DND-41 (cell line): Measurements from ENCODE around the gene CYFIP1.
A peak's percentile ranks its signal among the peaks of the same experiment; 100 is the strongest.
"Not testable (repeated sequence)": the region's sequence is repeated elsewhere in the genome, so short reads cannot be mapped to it uniquely, and the experiment has no call there.

Experiments
- ATAC-seq: fragments of 200-7000 bp; cut with Tn5 transposase; 3 replicates; pipeline ENCODE4 v1.9.1; 2021; ENCODE audit warnings: low read depth; ENCODE audit not compliant: insufficient read depth
- DNase-seq: peaks from one replicate; pipeline ENCODE4 v3.0.0-alpha.2; 2020
- H2AFZ ChIP-seq: 2 replicates; pipeline ENCODE4 v1.6.0; 2012; ENCODE audit warnings: low read depth, low read length
- H3K27ac ChIP-seq: 2 replicates; pipeline ENCODE4 v1.5.1; 2012; ENCODE audit warnings: low read length, inconsistent platforms
- H3K27me3 ChIP-seq: fragments of 200-600 bp; sonication (generic); 2 replicates; pipeline ENCODE4 v1.6.0; 2012; ENCODE audit warnings: low read length, mild to moderate bottlenecking, inconsistent platforms; ENCODE audit not compliant: insufficient read depth, poor library complexity
- H3K36me3 ChIP-seq: 2 replicates; pipeline ENCODE4 v1.5.1; 2012; ENCODE audit warnings: low read length, inconsistent platforms; ENCODE audit not compliant: insufficient read depth
- H3K4me1 ChIP-seq: 2 replicates; pipeline ENCODE4 v1.5.1; 2012; ENCODE audit warnings: mild to moderate bottlenecking, low read length; ENCODE audit not compliant: insufficient read depth
- H3K4me2 ChIP-seq: 2 replicates; pipeline ENCODE4 v1.6.0; 2012; ENCODE audit warnings: mild to moderate bottlenecking, moderate library complexity, low read length, inconsistent platforms; ENCODE audit not compliant: insufficient read depth
- H3K4me3 ChIP-seq, 2 experiments: fragments of 200-600 bp in 1 of 2; shearing (Covaris generic) in 1 of 2; 2 replicates each; pipeline ENCODE4 v1.5.1; 2012 to 2016; ENCODE audit warnings: inconsistent platforms in 2 of 2, low read length in 2 of 2, mild to moderate bottlenecking in 2 of 2, low read depth in 1 of 2, moderate library complexity in 1 of 2
- H3K79me2 ChIP-seq: 2 replicates; pipeline ENCODE4 v1.6.0; 2012; ENCODE audit warnings: low read length, inconsistent platforms; ENCODE audit not compliant: insufficient read depth
- H3K9ac ChIP-seq: 2 replicates; pipeline ENCODE4 v1.6.0; 2012; ENCODE audit warnings: low read depth, mild to moderate bottlenecking, inconsistent platforms, low read length, moderate library complexity
- H3K9me3 ChIP-seq: 2 replicates; pipeline ENCODE4 v1.5.1; 2012; ENCODE audit warnings: low read length, moderate library complexity, mild to moderate bottlenecking, inconsistent platforms; ENCODE audit not compliant: insufficient read depth, severe bottlenecking
- H4K20me1 ChIP-seq: 2 replicates; pipeline ENCODE4 v1.6.0; 2012; ENCODE audit warnings: low read length; ENCODE audit not compliant: insufficient read depth
- CTCF ChIP-seq: IDR thresholded peaks from 2 replicates; pipeline ENCODE4 v1.5.1; 2012; ENCODE audit warnings: borderline replicate concordance, low read length, moderate library complexity, mild to moderate bottlenecking; ENCODE audit not compliant: poor library complexity, severe bottlenecking; ENCODE audit errors: extremely low read depth
- EZH2 ChIP-seq: IDR thresholded peaks from 3 replicates; pipeline ENCODE4 v1.6.1; 2012; ENCODE audit warnings: borderline replicate concordance, low read depth, mild to moderate bottlenecking, moderate library complexity, low read length, inconsistent platforms; ENCODE audit not compliant: severe bottlenecking

Gene CYFIP1

GRCh38 chr15:22989576-22990477 lies 9.7 kb upstream of the CYFIP1 start:
- TF ChIP-seq EZH2 (no peak), CTCF (peak; percentile 30)
- Histone ChIP-seq H3K36me3 (peaks cover 7% of the 10 kb centered on the region; the same call in 1 of the 2 replicates), H3K4me3 (no peak overlapping the region), H3K9me3 (no peaks in the 10 kb centered on the region), H3K79me2 (no peaks in the 10 kb centered on the region), H2AFZ (no peak overlapping the region), H4K20me1 (no peaks in the 10 kb centered on the region), H3K27me3 (no peaks in the 10 kb centered on the region), H3K4me1 (no peaks in the 10 kb centered on the region), H3K27ac (no peak overlapping the region), H3K4me2 (no peak overlapping the region), H3K9ac (no peak overlapping the region)
- peak; percentile 40; the same call in 1 of the 3 replicates for ATAC-seq
- DNase-seq = no peak

GRCh38 chr15:22988811-22989210 lies 8.6 kb upstream of the CYFIP1 start:
- Histone ChIP-seq H3K27ac (no peak overlapping the region), H3K9ac (no peak overlapping the region), H3K9me3 (no peaks in the 10 kb centered on the region), H3K36me3 (no peaks in the 10 kb centered on the region), H3K4me3 (no peak overlapping the region), H3K4me2 (no peak overlapping the region), H3K27me3 (no peaks in the 10 kb centered on the region), H3K4me1 (no peaks in the 10 kb centered on the region), H3K79me2 (no peaks in the 10 kb centered on the region), H4K20me1 (no peaks in the 10 kb centered on the region), H2AFZ (no peak overlapping the region)
- no peak for ATAC-seq
- DNase-seq = no peak
- TF ChIP-seq EZH2 (no peak), CTCF (no peak)

- not testable (repeated sequence) for H2AFZ ChIP-seq, H3K36me3 ChIP-seq, ATAC-seq, H3K4me2 ChIP-seq, DNase-seq, H3K27ac ChIP-seq, H4K20me1 ChIP-seq, H3K9ac ChIP-seq, H3K9me3 ChIP-seq, H3K4me3 ChIP-seq, H3K79me2 ChIP-seq
- H3K4me1 ChIP-seq = peaks cover 13% of the 10 kb centered on the region
- H3K27me3 ChIP-seq = peaks cover 14% of the 10 kb centered on the region
These were observed 1.8 kb upstream of the CYFIP1 start for GRCh38 chr15:22981931-22982330.

- H4K20me1 ChIP-seq = peaks cover 3% of the 10 kb centered on the region; the same call in 1 of the 2 replicates
- peaks cover 13% of the 10 kb centered on the region for H3K4me1 ChIP-seq
- H3K27ac ChIP-seq = no peak overlapping the region
- no peak overlapping the region for H2AFZ ChIP-seq
- no peaks in the 10 kb centered on the region for H3K36me3 ChIP-seq
- no peaks in the 10 kb centered on the region for H3K79me2 ChIP-seq
- no peak for TF ChIP-seq CTCF
- no peak for TF ChIP-seq EZH2
- ATAC-seq = no peak
- no peak overlapping the region for H3K9ac ChIP-seq
- peaks cover 14% of the 10 kb centered on the region for H3K27me3 ChIP-seq
- no peak overlapping the region for H3K4me3 ChIP-seq
- no peak for DNase-seq
- H3K9me3 ChIP-seq = no peaks in the 10 kb centered on the region
- no peak overlapping the region for H3K4me2 ChIP-seq
These were observed 1.1 kb upstream of the CYFIP1 start for GRCh38 chr15:22981051-22981840.
